ENCODE data around the gene RPUSD1. TPM values are rescaled to one million over a fixed set of nuclear protein-coding genes. Genes with fewer than 3 reads are reported as not detected.

The RPUSD1 gene
- total and polyA plus RNA-seq, 11 donors: 7.1 to 25.7 (median 10.9) TPM

DNA sequence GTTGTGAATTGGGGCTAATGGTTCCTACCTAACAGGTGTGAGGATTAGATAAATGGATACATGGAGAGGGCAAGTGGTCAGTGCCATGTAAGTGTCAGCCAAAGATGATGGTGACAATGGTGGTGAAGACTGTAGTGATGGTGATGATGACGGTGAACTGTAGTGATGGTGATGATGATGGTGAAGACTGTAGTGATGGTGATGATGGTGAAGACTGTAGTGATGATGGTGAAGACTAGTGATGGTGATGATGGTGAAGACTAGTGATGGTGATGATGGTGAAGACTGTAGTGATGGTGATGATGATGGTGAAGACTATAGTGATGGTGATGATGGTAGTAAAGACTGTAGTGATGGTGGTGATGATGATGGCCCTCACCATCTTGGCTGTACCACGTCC, 30.4 kb upstream of the RPUSD1 start:
- intact Hi-C loops (cut with DNase I): loop anchor here in 1 of 10 donors (10.0 kb wide), 2 partner anchors 276 to 376 kb away; partner anchors contain the start of gene C1QTNF8
- Histone ChIP-seq H3K27me3 (peaks cover 8 to 81% (median 41%) of the 10 kb centered on the region in 9 donors), H3K4me3 (no peak overlapping the region), H3K27ac (no peak overlapping the region), H3K9me3 (no peaks in the 10 kb centered on the region), H3K36me3 (no peaks in the 10 kb centered on the region), H3K4me1 (peaks cover 0 to 14% (median 0%) of the 10 kb centered on the region in 12 donors)
- DNase-seq: no peak
- 64 to 93% (median 75%) methylated on average over 2 of the region's 2 CpGs for WGBS, 4 donors
- TF ChIP-seq, protein P1, sequence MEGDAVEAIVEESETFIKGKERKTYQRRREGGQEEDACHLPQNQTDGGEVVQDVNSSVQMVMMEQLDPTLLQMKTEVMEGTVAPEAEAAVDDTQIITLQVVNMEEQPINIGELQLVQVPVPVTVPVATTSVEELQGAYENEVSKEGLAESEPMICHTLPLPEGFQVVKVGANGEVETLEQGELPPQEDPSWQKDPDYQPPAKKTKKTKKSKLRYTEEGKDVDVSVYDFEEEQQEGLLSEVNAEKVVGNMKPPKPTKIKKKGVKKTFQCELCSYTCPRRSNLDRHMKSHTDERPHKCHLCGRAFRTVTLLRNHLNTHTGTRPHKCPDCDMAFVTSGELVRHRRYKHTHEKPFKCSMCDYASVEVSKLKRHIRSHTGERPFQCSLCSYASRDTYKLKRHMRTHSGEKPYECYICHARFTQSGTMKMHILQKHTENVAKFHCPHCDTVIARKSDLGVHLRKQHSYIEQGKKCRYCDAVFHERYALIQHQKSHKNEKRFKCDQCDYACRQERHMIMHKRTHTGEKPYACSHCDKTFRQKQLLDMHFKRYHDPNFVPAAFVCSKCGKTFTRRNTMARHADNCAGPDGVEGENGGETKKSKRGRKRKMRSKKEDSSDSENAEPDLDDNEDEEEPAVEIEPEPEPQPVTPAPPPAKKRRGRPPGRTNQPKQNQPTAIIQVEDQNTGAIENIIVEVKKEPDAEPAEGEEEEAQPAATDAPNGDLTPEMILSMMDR (IDR thresholded peaks at IDR 0.05): no peak
- no peak for TF ChIP-seq POLR2A (IDR thresholded peaks at IDR 0.05)
- ATAC-seq: peak in 1 of 4 donors; percentile 27

DNA sequence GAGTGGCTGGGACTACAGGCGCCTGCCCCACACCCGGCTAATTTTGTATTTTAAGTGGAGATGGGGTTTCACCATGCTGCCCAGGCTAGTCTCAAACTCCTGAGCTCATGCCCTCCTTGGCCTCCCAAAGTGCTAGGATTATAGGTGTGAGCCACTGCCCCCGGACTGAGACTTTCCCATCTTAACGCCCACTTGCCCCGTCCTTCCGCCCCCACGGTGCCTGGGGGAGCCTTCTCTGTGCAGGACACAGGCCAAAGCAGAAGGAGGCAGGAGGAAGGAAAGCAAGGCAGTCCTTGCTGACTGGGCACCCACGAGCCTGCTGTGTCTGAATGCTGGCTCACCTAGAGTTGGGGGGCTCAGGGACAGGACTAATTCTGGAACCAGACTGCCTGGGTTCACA, 30.0 kb upstream of the RPUSD1 start:
- TF ChIP-seq POLR2A (IDR thresholded peaks at IDR 0.05): no peak
- TF ChIP-seq, protein P1 (IDR thresholded peaks at IDR 0.05): no peak
- Histone ChIP-seq H3K36me3 (no peaks in the 10 kb centered on the region), H3K27ac (no peak overlapping the region), H3K4me1 (peaks cover 0 to 19% (median 0%) of the 10 kb centered on the region in 12 donors), H3K4me3 (no peak overlapping the region), H3K27me3 (peaks cover 12 to 81% (median 41%) of the 10 kb centered on the region in 9 donors), H3K9me3 (no peaks in the 10 kb centered on the region)
- DNase-seq: no peak
- intact Hi-C loops (cut with DNase I): loop anchor here in 1 of 10 donors (10.0 kb wide), 2 partner anchors 277 to 377 kb away; partner anchors contain the start of gene C1QTNF8
- ATAC-seq: no peak
- 75 to 86% (median 76%) methylated on average over 8 of the region's 8 CpGs for WGBS, 4 donors

DNA sequence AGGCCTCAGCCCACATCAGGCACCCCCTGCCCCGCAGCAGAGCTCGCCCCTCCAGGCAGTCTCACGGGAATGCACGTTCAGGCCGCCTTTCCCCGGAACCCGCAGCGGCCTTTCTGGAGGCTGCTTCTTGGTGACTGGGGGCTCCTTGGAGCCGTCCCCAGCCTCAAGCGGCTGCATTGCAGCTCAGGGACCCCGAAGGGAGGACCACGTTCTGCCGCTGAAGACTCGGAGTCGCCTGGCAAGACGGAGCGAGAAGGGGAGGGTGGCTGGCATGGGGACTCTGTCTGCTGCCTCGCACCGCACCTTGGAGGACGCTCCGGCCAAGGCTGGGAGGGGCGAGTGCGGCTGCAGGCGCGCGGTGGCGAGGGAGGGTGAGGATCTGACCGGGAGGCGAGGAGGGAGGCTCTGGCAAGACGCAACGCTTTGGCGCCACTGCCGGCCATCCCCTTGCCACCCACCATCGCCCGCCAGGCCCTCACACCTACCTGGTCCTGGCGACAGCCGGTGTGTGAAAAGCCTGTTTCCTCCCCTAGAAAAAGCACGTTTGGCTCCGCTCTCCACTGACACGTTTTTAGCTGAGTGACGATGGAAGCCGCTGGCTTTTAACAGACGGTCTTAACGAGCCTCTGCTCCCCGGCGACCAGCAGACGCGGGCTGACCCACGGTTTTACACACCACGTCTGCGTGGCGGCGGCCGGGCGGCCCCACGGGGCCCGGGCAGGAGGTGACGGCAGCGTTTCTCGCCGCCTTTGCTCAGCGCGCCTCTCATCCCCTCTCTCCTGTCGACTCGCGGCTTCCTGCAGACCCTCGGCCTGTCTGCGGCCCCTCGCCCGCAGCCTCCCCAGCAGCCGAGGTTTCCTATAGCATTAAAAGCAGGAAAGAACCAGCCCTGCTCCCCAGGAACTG, 29.1 kb upstream of the RPUSD1 start:
- intact Hi-C loops (cut with DNase I): loop anchor here in 2 of 10 donors (2.0 to 10.0 kb wide), 3 partner anchors 238 to 378 kb away; partner anchors contain the start of gene C1QTNF8 (in 1 of the 2)
- peaks cover 13 to 82% (median 38%) of the 10 kb centered on the region in 9 donors for H3K27me3 ChIP-seq
- 33 to 70% (median 57%) methylated on average over 49 to 71 of the region's 71 CpGs for WGBS, 4 donors

More for the DNA sequence above, 29.1 kb upstream of the RPUSD1 start:
- peaks cover 0 to 5% (median 0%) of the 10 kb centered on the region in 12 donors for H3K9me3 ChIP-seq
- H3K36me3 ChIP-seq: no peaks in the 10 kb centered on the region
- H3K4me1 ChIP-seq: peaks cover 0 to 20% (median 0%) of the 10 kb centered on the region in 12 donors
- no peak overlapping the region for H3K27ac ChIP-seq
- no peak overlapping the region for H3K4me3 ChIP-seq
- no peak for DNase-seq
- no peak for ATAC-seq
- TF ChIP-seq, protein P1 (IDR thresholded peaks at IDR 0.05): no peak
- TF ChIP-seq POLR2A (IDR thresholded peaks at IDR 0.05): no peak

Data from heart left ventricle (tissue), 16 donors.